Activated CD8-positive, alpha-beta memory T cell treated with anti-CD3 and anti-CD28 coated beads for 4 hours (primary cell): ENCODE measurements around the gene APEX1.
A peak's percentile ranks its signal among the peaks of the same experiment; 100 is the strongest.
"Not testable (repeated sequence)": the region's sequence is repeated elsewhere in the genome, so short reads cannot be mapped to it uniquely, and the experiment has no call there.

ENCODE experiments used
- DNase-seq, 2 donors: peaks; one replicate each; pipeline ENCODE4 v3.0.0-alpha.2; 2020; ENCODE audit warnings: low read depth in 2 of 2

Gene APEX1

DNA sequence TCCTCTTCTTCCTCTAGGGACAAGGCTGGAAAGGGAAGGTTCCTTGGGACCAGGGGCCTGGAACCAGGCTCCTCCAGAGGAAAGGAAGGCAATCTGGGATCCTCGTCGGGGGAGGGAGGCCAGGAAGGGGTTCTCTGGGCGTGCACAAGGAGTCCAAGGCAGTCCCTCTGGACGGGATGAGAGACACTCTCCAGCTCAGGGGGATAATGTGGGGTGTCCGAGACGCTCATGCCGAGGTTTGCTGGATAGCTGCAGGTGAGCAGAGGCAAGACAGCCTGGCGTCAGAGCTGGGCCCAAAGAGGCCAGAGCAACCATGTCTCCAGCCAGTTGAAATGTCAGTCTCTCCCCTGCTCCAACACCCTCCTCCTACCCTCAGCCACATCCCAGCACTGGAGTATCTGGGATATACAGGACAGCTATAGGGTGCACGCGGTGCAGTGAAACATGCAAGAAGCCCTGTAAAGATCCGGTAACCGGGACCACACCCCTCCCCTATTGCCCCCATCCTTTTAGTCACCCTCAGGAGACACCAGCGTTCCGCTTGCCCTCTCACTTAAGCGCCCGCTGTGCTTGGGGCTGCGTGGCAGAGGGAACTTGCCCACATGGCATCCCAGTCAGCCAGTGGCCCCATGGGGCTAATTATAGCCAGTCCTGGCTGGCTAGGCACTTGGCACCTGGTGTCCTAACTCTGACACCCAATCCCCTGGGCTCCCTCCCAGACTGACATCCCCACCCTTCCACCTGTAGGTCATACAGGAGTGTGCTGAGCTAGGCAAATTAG, 19.3 kb upstream of the APEX1 start, which contains the start of gene KLHL33:
TSS of gene KLHL33 (minus strand) at position 585 of the 781 bp plus-strand sequence. CDS start at position 230, 355 bp downstream.
- no peak for DNase-seq

DNA sequence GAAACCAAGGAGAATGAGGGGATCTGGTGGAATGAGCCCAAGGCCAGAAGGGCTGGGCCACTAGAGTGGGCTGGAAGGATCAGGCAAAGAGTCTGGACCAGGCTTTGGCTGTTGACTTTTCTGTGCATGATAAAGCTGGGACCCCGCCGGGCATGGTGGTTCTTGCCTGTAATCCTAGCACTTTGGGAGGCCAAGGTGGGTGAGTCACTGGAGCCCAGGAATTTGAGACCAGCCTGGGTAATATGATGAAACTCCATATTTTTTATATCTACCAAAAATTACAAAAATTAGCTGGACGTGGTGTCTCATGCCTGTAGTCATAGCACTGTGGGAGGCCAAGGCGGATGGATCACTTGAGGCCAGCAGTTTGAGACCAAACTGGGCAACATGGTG, 18.7 kb upstream of the APEX1 start:
- DNase-seq = no peak

DNA sequence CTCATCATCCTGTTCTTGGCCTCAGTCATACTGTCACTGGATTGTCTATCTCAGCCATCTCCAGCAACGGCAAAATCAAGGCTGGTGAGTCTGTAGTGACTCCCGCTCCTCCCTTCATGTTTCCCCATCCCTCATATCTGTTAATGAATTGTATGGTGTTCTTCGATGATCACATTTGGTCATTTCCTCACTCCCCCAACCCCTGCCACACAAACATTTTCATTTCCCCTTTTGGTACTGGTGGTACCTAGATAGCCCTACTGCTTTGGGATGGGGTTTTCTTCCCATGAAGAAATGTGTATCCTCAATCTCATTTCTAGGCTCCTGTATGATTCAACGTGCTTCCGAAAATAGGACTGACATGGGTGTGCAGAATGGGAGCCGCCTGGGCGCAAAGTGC, 16.4 kb upstream of the APEX1 start:
- DNase-seq = no peak

DNA sequence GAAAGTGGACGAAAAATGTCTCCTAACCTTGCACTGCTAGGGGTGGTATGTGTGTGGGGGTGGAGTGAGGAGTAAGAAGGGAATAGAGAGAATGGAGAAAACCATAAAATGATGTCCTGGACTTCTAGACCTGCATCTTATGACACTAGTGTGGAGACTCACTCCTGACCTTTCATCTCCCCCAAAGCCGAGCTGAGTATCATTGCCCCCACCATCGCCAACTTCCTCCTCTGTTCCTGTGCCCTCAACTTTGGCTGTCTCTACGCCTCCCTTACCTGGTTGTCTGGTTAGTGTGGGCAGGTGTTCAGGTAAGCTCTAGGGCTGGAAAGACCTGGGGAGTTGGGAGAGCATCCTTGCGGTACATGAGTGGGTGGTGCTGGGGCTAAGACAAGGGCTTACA, 14.6 kb upstream of the APEX1 start:
- DNase-seq = no peak

DNA sequence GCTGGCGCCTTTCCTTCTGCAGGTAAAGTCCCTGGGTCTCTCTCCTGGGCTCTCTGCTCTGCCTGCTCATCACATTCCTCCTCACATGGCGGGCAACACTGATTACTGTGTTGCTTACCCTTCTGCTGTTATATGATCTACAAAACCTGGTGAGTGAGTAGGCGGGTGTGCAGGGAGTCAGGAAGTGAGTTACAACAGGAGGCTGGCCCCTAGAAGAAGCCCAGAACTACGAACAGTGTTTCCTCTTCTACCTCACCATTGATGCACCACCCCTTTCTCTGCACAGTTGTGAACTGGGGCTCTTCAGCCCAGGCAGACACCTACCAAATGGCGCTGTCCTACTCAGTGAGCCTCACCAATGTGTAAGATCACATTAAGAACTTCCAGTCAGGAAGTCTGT, 14.1 kb upstream of the APEX1 start:
- DNase-seq = peak in 1 of 2 donors; percentile 19

DNA sequence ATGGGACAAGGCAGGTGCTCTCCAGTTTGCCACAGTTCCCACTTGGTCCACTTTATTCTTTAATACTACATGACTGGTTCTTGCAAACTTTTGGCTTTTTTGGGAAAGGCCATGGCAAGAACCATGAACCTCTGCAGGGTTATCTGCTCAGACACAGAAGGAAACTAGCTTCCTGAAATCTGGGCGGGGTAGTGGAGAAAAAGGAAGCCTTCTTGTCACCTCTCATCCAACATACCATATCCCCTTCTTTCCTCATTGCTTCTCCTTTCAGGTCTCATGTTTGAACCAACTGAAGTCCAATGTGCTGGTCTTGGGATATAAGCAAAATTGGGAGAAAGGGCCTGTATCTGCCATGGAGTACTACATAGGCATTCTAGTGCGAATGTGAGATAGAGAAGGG, 13.6 kb upstream of the APEX1 start:
- no peak for DNase-seq

DNA sequence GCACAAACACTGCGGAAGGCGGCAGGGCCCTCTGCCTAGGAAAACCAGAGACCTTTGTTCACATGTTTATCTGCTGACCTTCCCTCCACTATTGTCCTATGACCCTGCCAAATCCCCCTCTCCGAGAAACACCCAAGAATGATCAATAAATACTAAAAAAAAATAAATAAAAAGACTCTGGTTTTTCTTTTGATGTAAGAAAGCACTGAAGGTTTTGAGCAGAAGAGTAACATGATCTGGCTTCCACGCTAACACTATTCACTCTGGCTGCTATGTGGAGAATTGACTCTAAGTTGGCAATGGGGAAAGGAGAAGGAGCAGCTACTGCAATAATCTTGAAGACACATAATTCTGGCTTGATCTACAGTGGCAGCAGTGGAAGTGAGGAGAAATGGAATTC, 11.4 kb upstream of the APEX1 start:
- not testable (repeated sequence) for DNase-seq

DNA sequence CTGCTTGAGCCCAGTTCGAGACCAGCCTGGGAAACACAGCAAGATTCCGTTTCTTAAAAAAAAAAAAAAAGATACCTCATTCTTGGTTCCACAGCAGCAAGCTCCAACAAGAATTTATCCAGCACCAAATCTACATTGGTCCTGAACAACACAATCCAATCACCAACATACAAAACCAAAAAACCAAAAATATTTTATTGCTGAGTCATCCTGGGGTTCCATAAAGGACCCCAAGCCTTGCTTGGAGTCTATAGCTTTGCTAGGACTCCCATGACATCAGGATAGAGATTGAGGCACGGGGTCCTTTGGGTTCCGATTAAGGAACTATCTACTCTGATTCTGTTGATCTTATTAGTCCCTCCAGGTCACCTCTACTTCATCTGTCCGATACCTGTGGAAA, 8.1 kb upstream of the APEX1 start:
- DNase-seq = no peak

DNA sequence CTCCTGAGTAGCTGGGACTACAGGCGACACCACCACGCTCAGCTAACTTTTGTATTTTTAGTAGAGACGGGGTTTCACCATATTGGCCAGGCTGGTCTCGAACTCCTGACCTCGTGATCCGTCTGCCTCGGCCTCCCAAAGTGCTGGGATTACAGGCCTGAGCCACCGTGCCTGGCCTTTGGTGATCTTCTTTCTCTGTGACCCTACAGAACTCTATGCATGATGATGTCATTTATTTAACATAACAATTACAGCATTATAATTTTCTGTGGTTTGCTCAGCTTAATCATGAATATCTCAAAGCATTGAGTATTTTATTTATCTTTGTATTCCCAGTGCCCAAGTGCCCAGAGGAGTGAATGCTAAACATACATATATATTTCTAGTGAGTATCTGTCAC, 2.2 kb upstream of the APEX1 start:
- not testable (repeated sequence) for DNase-seq

DNA sequence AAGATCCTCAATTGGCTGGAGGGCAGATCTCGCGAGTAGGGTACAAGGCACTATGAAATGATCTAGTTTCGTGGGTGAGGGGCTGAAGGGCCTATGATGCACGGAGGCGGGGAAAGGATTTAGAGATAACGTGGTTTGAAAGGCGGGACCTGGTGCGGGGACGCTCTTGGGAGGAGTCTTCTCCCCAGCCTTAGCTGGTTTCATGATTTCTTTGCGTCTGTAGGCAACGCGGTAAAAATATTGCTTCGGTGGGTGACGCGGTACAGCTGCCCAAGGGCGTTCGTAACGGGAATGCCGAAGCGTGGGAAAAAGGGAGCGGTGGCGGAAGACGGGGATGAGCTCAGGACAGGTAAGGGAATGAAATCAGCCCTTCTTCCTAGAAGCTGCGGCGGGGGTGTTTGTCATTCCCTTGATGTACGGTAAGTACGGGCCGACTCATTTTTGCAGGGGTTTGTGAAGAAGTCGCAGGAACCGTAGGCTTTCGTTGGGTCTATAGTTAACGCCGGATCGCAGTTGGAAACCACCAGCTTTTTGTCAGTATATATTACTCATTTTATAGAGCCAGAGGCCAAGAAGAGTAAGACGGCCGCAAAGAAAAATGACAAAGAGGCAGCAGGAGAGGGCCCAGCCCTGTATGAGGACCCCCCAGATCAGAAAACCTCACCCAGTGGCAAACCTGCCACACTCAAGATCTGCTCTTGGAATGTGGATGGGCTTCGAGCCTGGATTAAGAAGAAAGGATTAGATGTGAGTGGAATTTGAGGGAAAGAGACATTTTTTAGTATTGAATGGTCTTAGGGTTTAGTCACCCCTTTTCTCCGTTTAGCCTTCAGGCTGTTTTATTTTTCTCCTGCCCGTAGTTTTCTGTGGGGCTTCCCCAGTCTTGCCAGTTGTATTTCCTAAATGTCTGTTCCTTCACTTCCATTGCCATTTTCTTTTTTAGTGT, 602 bp downstream of the APEX1 start:
- no peak for DNase-seq

DNA sequence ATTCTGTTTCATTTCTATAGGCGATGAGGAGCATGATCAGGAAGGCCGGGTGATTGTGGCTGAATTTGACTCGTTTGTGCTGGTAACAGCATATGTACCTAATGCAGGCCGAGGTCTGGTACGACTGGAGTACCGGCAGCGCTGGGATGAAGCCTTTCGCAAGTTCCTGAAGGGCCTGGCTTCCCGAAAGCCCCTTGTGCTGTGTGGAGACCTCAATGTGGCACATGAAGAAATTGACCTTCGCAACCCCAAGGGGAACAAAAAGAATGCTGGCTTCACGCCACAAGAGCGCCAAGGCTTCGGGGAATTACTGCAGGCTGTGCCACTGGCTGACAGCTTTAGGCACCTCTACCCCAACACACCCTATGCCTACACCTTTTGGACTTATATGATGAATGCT, 1.9 kb downstream of the APEX1 start:
- no peak for DNase-seq

DNA sequence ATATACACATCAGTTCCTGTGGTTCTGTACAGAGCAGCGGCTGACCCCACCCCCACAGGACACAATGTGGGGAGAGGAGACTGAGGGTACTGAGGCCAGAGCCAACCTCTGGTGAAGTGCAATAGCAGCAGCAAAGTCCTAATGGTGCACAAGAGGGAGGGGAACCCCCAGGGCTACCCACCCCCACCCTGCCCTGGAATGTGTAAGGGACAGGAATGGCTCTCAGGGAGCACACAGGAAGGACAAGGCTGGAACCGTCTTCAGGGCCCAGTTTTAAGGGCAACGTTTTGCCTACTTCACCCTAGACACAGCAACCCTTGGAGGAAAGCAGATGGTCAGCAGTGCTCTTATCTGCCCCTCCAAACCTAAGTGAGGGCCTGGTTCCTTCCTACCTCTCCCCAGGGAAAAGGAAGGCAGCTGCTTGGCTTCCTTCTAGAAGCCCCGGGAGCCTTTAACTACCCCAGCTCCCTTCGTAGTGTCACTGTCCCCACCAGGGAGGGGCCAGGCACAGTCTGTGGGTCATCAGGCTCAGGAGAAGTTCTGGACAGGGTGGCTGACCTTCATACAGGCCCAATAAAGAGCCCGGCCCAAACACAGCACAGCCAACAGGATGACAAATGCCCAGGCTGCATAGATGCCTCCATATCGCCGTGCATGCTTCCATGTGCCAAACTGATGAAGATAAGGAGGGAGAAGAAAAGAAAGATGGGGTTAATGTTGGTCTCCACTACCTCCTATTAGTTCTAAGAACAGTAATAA, 3.2 kb downstream of the APEX1 start:
- no peak for DNase-seq

DNA sequence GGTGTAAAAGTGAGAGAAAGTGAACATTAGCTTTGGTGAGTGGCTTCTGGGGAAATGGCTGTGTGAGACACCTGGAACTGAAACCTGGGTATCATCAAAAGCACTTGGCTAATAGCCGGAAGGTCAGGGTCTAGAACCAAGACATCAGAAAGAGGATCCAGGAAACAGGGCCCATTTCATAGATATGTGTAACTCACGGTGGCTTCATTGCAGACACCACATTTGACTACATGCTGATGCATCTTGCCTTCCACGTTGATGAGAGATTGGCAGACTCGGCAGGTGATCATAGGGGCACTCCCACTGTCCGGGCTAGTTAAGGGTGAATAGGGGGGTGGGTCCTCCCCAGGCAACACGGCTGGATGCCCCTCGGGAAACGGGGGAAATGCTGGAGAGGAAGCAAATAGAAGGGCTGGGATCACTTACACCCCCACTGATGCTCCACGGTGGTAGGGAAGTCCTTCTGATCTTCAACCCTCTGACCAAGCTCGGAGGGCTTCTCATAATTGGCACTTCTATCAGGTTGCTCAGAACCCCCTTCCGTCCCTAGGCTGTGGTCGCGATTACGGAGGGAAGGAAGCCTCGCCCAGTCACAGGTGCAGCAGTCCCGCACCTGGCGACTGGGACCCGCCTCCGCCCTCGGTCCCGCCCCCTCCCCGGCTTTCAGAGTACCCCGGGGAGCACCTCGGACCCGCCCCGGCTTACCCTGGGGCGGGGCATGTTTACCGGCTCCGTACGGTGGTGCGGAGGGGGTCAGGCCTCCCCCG, 5.6 kb downstream of the APEX1 start:
- DNase-seq = peak in 1 of 2 donors; percentile 26

DNA sequence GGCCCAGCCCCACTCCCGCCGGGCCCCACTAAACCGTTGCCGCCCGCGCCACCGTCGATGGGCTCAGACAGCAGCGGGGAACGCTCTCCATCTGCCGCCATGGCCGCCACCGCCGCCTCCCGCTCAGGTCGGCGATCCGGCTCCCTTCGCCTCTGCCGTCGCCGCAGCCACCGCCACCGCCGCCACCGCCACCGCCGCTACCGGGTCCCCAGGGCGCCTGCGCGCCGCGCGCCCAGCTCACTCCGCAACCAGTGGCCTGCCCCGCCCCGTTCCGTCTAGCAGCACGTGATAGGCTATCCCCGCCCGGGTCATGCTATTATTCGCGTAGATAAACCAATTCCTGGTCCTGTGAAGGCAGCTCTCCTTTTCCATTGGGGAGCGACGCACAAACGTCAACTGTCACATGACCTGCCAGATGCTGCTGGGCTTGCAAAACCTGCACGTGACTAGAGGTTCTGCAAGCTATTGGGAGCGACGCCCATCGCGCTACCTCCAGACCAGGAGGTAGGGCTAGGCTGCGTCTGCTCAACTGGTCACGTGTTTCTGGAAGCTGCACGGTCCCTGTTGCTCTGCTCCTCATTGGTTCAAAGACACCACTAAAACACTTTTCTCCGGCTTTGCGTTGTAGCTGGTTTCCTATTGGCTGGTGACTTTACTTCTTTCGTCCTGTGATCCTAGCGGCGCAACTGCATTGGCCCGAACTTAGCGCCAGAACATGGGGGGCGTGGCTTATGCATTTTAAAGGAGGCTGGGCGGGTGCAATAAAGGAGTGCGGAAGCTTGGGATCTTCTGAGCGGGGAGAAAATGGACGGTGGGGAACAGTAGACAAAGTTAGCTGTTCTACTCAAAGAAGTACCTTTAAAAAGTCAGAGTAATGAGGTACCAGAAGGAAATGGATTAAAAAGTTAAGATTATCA, 6.5 kb downstream of the APEX1 start, which contains the start of gene PIP4P1:
TSS of gene PIP4P1 (minus strand) at position 210 of the 917 bp plus-strand sequence. CDS start at position 101, 109 bp downstream.
- DNase-seq = peak; percentile 96 to 97

DNA sequence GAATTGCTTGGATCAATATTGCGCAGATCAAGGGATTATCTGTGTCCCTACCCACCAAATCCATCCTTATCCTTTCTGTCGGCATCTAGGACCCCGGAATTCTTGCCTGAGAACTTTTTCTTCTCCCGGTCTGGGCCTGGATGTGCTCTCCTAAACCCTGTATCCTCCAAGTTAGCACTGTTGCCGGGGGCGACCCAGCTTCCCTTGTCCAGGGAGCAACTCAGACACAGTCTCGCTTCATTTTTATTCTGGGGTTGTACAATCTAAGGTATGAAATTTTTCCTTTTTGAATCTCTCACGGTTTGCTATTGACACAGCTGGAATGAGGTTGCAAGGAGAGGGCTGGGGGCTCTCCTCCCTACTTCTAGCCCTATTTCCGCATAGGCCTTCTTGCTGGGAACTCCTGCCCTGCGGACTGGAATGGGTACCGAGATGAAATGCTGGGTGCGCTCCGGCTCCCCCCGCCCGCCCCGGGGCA, 13.8 kb downstream of the APEX1 start:
- no peak for DNase-seq

DNA sequence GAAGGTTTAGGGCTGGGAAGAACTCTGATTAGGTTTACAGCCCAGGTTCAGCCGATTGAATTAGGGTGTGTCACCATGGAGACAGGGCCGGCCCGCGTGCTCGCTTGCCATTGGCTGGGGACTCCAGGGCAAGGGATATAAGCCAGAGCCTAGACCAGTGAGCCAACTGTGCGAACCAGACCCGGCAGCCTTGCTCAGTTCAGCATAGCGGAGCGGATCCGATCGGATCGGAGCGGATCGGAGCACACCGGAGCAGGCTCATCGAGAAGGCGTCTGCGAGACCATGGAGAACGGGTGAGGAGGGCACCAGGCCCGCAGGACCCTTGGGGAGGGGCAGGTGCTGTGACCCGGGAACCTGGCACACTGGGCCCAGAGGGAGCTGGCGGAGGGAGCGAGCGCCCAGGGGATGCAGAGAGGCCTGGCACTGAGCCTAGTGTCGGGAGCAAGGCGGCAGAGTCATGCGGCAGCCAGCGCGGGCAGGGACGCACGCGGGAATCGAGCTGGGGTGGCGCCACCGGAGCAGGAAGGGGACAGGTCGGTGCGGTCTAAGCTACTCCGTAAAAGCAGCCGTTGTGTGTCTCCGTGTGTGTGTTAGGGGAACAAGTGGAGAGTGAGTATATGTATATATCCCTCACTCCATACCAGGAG, 14.3 kb downstream of the APEX1 start, which contains the start of gene PNP:
TSS of gene PNP (plus strand) at position 165 of the 648 bp plus-strand sequence. CDS start at position 284, 119 bp downstream.
- DNase-seq = peak; percentile 71 to 79

DNA sequence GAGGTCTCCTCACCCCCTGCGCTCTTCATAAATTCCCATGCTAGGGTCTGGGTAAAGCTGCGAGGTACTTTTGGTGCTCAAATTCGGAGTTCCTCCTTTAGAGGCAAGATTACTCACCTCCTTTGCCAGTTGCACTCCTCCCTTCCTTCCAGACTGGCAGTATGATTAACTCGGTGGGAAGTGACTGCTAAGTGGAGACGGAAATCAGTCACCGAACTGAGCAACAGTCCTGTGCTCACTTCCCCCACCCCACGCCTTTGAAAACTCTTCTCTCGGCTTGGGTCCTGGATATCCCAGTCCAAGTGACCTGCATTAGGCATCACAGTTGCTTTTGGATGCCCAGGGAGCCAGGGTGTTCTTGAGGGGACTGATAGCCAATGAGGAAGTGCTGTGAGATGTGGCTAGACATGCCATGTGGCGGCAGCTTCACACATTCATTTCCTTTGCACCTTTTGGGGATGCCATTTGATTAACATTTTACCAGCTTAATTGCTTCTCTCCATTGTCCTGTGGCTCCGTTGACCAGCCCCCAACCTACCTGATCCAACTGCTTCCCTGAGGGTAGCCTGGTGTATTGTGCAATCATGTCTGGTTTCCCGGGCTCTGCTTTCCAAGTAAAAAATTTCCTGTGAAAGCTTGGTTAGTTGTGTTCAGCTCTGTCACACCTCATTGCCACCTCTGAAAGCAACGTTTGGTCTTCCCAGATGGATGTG, 15.0 kb downstream of the APEX1 start:
- peak in 1 of 2 donors; percentile 38 for DNase-seq

DNA sequence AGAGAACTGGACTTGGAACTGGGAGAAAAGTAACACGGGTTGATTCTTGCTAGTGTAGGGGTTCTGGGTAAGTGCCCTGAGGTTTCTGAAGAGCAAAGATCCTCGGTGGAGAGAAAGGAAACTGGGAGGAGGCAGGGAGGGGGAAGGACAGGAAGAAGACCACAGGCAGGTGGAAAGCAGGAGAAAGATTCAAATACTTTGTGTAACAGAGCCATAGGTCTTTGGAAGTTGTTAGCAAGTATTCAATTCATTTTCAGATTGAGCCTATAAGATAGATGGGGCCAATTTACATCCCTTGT, 15.5 kb downstream of the APEX1 start:
- no peak for DNase-seq
